ENCODE data around the gene ASB10. TPM values are rescaled to one million over a fixed set of nuclear protein-coding genes. Genes with fewer than 3 reads are reported as not detected.

The ASB10 gene
- total RNA-seq, 1 experiment from 2014 or later, result not detected

DNA sequence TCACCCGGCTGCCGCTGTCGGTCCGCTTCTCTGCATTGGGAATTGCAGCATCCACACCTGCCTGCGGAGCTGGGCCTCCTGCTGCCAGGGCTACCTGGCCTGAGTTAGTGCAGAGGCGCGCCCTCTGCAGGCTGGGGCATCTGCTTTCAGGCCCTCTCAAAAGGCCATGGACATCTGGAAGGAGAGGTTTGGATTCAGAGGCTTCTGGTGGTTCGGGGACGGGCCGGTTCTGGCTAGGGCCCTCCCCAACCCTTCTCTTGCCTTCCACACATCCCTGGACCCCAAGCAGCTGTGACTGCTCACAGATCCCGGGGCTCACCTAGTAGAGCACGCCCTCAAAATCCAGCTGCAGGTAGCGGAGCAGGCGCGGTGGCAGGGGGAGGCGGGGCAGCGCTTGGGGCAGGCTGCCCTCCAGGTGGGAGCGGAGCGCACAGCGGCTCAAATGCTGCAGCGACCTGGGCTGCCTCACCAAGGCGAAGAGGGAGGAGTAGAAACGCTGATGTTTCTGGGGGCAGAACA, 11.2 kb downstream of the ASB10 start:
- Histone ChIP-seq H3K36me3 (ENCODE audit: control insufficient read depth, insufficient read depth, low read length) (no peaks in the 10 kb centered on the region), H3K27ac (ENCODE audit: low read length) (no peak overlapping the region), H3K9me3 (ENCODE audit: control insufficient read depth, insufficient read depth, low read depth, low read length) (no peaks in the 10 kb centered on the region), H3K4me1 (ENCODE audit: control insufficient read depth, insufficient read depth, low read length) (no peaks in the 10 kb centered on the region), H3K4me3 (ENCODE audit: low read depth in 2 of 2, low read length in 2 of 2) (no peak overlapping the region), H3K27me3 (ENCODE audit: control insufficient read depth, insufficient read depth, low read length) (peaks cover 8% of the 10 kb centered on the region)
- BruUV-seq (replicated peaks), result no TSS peak
- ChIA-PET CTCF (interaction anchor here (1.0 kb wide), 1 partner anchor 36 kb away, joined by 3 read pairs; no protein-coding TSS in a partner anchor), POLR2A (no interaction called here)
- TF ChIP-seq SIN3A (IDR thresholded peaks at IDR 0.05; ENCODE audit: borderline replicate concordance, insufficient read depth, low read depth, low read length), result no peak
- TF ChIP-seq CTCF (IDR thresholded peaks at IDR 0.05), result no peak
- intact Hi-C loops (cut with micrococcal nuclease; ENCODE audit: unreplicated experiment) (no loop called here), in situ Hi-C loops (cut with HindIII; ENCODE audit: low pct_unique_long_range_greater_than_20kb, low sequenced_read_pairs) (no loop called here)
- ATAC-seq, result no peak
- no peak for DNase-seq (ENCODE audit: low read depth, low spot score)

- in situ Hi-C loops (cut with HindIII; ENCODE audit: low pct_unique_long_range_greater_than_20kb, low sequenced_read_pairs) (no loop called here), intact Hi-C loops (cut with micrococcal nuclease; ENCODE audit: unreplicated experiment) (no loop called here)
- DNase-seq (ENCODE audit: low read depth, low spot score) (no peak), ATAC-seq (no peak)
- Histone ChIP-seq H3K36me3 (ENCODE audit: control insufficient read depth, insufficient read depth, low read length) (no peaks in the 10 kb centered on the region), H3K27ac (ENCODE audit: low read length) (no peak overlapping the region), H3K4me1 (ENCODE audit: control insufficient read depth, insufficient read depth, low read length) (no peaks in the 10 kb centered on the region), H3K4me3 (ENCODE audit: low read depth in 2 of 2, low read length in 2 of 2) (no peak overlapping the region), H3K9me3 (ENCODE audit: control insufficient read depth, insufficient read depth, low read depth, low read length) (no peaks in the 10 kb centered on the region), H3K27me3 (ENCODE audit: control insufficient read depth, insufficient read depth, low read length) (peaks cover 8% of the 10 kb centered on the region)
- BruUV-seq (replicated peaks), result no TSS peak
- no peak for TF ChIP-seq CTCF (IDR thresholded peaks at IDR 0.05)
- TF ChIP-seq TCF7L2 (IDR thresholded peaks at IDR 0.05; ENCODE audit: low read depth, low read length), result no peak
- TF ChIP-seq POLR2AphosphoS5 (IDR thresholded peaks at IDR 0.05; ENCODE audit: low read depth, low read length), result no peak
- CTCF ChIA-PET, result no interaction called here
- POLR2A ChIA-PET, result no interaction called here
These were observed 11.8 kb downstream of the ASB10 start for GRCh38 chr7:151175047-151175792.

DNA sequence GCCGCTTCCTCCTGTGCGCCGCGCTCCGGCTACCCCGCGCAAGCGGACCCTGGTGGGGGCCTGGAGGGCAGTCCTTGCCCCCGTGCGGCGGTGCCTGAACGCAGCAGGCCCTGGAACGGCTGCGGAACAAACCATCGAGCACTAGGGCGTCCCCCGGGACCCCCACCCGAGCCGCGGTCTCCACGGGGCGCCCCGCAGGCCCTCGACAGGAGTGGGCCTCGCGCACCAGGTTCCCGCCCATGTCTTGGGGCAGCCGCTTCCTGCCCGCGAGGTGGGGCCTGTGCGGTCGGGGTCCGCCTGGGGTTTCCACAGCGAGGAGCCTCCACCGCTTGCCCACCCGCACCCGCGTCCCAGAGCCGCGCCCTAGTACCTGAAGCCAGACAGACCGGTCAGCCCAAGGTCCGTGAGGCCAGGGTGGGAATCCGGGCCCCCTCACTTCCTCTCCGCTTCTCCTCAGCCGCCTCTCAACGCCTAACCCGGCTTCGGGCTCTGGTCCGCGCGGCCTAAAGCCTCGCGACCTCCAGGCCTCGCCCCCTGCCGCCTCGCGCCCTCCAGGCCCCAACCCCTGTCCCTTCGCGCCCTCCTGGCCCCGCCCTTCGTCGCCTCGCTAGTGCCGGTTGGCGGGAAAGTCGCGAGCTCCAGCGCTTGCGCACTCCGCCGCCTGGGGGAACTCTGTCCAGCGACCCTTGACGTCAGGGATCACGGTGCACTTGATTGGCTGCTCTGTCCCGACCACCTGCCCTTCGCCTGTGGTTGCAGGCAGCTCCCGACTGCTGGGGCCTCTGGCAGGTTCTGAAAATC, 12.6 kb downstream of the ASB10 start:
- no peak for DNase-seq (ENCODE audit: low read depth, low spot score)
- intact Hi-C loops (cut with micrococcal nuclease; ENCODE audit: unreplicated experiment), result no loop called here
- no peak overlapping the region for H3K27ac ChIP-seq (ENCODE audit: low read length)
- TF ChIP-seq CTCF (IDR thresholded peaks at IDR 0.05) (no peak), POLR2AphosphoS5 (IDR thresholded peaks at IDR 0.05; ENCODE audit: low read depth, low read length) (no peak), REST (IDR thresholded peaks at IDR 0.05; ENCODE audit: insufficient read depth in 1 of 2, low read depth in 2 of 2, low read length in 1 of 2) (no peak), TCF7L2 (IDR thresholded peaks at IDR 0.05; ENCODE audit: low read depth, low read length) (no peak), SIN3A (IDR thresholded peaks at IDR 0.05; ENCODE audit: borderline replicate concordance, insufficient read depth, low read depth, low read length) (no peak)
- in situ Hi-C loops (cut with HindIII; ENCODE audit: low pct_unique_long_range_greater_than_20kb, low sequenced_read_pairs), result no loop called here
- H3K9me3 ChIP-seq (ENCODE audit: control insufficient read depth, insufficient read depth, low read depth, low read length), result no peaks in the 10 kb centered on the region
- H3K4me1 ChIP-seq (ENCODE audit: control insufficient read depth, insufficient read depth, low read length), result no peaks in the 10 kb centered on the region
- ChIA-PET POLR2A (no interaction called here), CTCF (no interaction called here)
- no peaks in the 10 kb centered on the region for H3K36me3 ChIP-seq (ENCODE audit: control insufficient read depth, insufficient read depth, low read length)
- H3K27me3 ChIP-seq (ENCODE audit: control insufficient read depth, insufficient read depth, low read length), result peaks cover 12% of the 10 kb centered on the region
- no peak for ATAC-seq
- BruUV-seq (replicated peaks), result no TSS peak
- no peak overlapping the region for H3K4me3 ChIP-seq (ENCODE audit: low read depth in 2 of 2, low read length in 2 of 2)

Measured in Panc1 (cell line).